GM12865 (cell line): ENCODE data around the gene USE1.
A peak's percentile ranks its signal among the peaks of the same experiment; 100 is the strongest.

ENCODE experiments used
- DNase-seq: peaks from one replicate; pipeline ENCODE4 v3.0.0; 2010; ENCODE audit warnings: low read depth
- H3K4me3 ChIP-seq: 2 replicates; pipeline ENCODE4 v1.5.1; 2011; ENCODE audit warnings: mild to moderate bottlenecking, low read depth, low read length, control low read depth
- CTCF ChIP-seq: IDR thresholded peaks from 2 replicates; pipeline ENCODE4 v1.5.1; 2011; ENCODE audit warnings: low read length, control low read depth, low read depth, inconsistent platforms; ENCODE audit not compliant: insufficient read depth; ENCODE audit errors: missing control alignments

Gene USE1

GRCh38 chr19:17259118-17259780 lies 44.1 kb downstream of the USE1 start:
- no peak for DNase-seq
- no peak for TF ChIP-seq CTCF
- H3K4me3 ChIP-seq: no peak overlapping the region

- H3K4me3 ChIP-seq: no peak overlapping the region
- DNase-seq: no peak
- TF ChIP-seq CTCF: no peak
Observed at GRCh38 chr19:17259934-17260333, 44.8 kb downstream of the USE1 start.

GRCh38 chr19:17260842-17261325 lies 45.7 kb downstream of the USE1 start:
- DNase-seq: peak; percentile 94
- H3K4me3 ChIP-seq: no peak overlapping the region
- TF ChIP-seq CTCF: peak; percentile 98

GRCh38 chr19:17262557-17262956 lies 47.4 kb downstream of the USE1 start:
- no peak for DNase-seq
- no peak for TF ChIP-seq CTCF
- H3K4me3 ChIP-seq: no peak overlapping the region

GRCh38 chr19:17263712-17264640 lies 48.8 kb downstream of the USE1 start:
- no peak for DNase-seq
- TF ChIP-seq CTCF: no peak
- H3K4me3 ChIP-seq: no peak overlapping the region

GRCh38 chr19:17264641-17264979 lies 49.5 kb downstream of the USE1 start, which contains the start of gene USHBP1:
Gene USHBP1 (minus strand): TSS chr19:17264745. CDS start chr19:17264299, 446 bp downstream.
- DNase-seq: no peak
- no peak for TF ChIP-seq CTCF
- no peak within 1 kb of the TSS for H3K4me3 ChIP-seq

- TF ChIP-seq CTCF: no peak
- H3K4me3 ChIP-seq: peak overlapping the region; percentile 55; the same call in 1 of the 2 replicates
Observed at GRCh38 chr19:17266026-17266425, 50.9 kb downstream of the USE1 start.

More at GRCh38 chr19:17266026-17266425, 50.9 kb downstream of the USE1 start:
- DNase-seq: no peak
